Activated T-cell treated with anti-CD3 and anti-CD28 coated beads for 48 hours (primary cell): ENCODE measurements around the gene CCDC167.

Experiments
- DNase-seq: peaks from one replicate; pipeline ENCODE4 v3.0.0-alpha.2; 2020; ENCODE audit warnings: low read depth

CCDC167 gene

GRCh38 chr6:37488476-37488875, 11.2 kb downstream of the CCDC167 start:
- DNase-seq: no peak

- DNase-seq: no peak
Measured at GRCh38 chr6:37487591-37488380, 11.9 kb downstream of the CCDC167 start.

GRCh38 chr6:37486121-37486839, 13.4 kb downstream of the CCDC167 start:
- DNase-seq: no peak

GRCh38 chr6:37485291-37485702, 14.4 kb downstream of the CCDC167 start:
- DNase-seq: no peak

DNA sequence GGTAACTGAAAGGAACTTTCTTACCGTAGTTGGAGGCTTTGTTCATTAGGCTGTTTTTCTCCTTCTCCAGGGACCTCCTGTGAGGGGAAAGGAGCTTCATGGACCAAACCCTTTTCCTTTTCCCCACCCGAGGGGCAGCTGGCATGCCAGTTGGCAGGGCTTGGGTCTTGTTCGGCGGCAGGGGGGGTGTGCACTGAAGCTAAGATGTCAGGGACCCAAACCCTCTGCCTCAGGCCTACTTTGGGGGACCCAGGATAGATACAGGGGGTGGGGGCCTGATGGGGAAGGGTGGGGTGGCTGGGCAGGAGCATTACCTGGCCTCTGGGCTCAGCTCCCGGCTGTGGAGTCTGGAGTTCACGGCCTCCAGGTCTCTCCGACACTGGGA, 14.9 kb downstream of the CCDC167 start:
- DNase-seq: no peak

DNA sequence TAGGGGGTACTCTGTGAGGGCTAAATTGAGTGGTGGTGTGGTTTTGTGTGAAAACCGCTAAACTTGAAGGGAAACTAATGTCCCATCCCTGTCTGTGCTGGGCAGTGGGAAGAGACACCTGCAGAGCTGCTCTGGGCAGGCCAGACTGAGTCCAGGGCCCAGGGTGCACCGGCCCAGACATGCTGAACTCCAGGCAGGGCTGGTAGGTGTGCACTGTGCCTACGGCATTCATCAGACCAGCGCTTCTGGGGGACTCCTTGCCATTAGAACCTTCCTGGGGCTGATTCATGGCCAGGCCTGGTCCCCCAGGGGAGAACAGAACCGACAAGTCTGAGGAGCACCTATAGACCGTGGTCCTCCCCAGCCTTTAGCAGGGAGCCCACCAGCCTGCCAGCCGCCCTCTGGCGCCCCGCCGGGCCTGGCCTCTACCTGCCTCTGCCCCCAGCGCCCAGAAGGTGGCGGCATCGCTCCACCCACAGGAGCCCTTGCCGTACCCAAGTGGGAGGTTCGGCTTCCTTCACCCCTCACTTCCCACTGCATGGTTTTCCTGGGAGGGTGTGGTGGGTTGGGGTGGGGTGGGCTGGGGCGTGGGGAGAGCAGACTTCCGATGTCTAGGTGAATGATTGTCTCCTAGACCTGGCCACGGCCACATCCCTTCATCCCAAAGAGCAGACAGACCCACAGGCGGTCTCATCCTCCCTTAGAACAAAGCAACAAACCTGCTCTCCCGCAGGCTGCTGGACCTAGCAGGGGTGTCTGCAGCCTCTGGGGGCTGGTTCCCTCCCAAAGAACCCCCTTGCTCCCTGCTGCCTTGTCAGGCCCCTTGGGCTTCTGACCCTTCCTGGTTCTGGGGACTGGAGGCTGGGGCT, 15.5 kb downstream of the CCDC167 start:
- DNase-seq: peak; percentile 71

- no peak for DNase-seq
Measured at GRCh38 chr6:37483252-37483901, 16.3 kb downstream of the CCDC167 start.

DNA sequence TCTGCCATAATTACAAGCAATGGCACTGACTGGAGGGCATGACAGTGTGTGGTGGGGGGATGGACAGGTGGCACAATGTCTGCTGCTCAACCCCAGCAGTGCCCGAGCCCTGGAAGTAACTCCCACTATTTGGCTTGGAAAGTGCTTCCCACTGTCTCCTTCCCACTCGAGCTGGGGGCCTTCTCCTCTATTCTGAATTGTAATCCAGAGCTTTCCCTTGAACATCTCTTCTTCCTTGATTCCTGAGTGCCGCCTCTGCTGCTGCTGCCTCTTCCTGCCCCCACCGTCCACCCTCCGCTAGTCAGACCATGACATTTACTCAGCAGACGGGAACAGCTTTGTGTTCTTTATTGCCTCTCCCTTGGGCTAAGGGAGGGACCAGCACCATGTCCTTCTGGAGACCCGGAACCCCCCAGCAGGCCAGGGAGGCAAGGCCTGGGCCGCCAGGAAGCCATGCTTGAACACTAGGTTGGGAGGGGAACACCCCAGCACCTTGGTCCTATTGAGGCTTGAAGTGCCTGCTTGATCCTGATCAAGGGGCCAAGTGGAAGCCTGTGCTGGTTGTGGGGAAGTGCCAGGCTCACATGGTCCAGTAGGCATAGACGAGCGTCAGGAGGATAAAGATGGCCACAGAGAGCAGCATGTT, 17.0 kb downstream of the CCDC167 start:
- no peak for DNase-seq

DNA sequence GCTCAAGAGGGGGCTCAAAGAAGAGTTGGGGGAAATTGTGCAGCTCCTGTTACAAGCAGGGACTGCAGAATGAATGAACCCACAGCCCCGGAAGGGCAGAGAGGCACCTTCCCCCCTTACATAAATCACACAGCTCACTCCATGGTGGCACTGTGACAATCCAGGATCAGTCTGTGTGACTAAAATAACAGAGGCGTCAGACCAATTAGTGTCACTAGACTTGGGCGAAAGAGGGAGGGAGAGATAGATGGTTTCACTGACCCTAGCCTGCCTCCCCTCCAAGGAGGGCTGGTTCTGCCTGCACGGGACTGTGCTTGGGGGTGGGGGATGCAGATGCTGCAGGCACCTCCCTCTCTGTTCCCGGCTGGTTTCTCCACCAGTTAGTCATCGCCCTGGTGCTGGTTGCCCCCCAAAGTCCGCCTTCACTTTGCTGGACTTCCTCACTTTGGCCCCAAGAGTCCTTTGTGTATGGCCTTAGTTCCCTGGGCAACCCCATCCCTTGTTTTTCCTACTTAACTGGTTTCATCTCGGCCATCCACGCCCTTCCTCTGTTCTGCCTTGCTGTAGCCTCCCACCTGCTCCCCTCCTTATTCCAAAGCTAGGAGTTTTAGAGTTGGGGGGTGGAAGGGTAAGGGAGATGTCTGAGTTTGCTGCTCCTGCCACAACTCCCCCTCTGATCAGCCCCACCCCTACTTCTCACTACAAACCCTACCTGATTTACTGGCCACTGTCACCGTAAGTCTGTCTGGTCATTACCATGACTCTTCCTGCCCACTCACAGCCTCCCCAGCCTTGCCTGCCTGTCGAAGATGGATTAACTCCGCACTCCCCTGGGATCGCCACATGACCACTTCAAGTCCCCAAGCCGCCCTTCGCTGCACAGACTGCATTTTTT, 17.7 kb downstream of the CCDC167 start:
- no peak for DNase-seq

DNA sequence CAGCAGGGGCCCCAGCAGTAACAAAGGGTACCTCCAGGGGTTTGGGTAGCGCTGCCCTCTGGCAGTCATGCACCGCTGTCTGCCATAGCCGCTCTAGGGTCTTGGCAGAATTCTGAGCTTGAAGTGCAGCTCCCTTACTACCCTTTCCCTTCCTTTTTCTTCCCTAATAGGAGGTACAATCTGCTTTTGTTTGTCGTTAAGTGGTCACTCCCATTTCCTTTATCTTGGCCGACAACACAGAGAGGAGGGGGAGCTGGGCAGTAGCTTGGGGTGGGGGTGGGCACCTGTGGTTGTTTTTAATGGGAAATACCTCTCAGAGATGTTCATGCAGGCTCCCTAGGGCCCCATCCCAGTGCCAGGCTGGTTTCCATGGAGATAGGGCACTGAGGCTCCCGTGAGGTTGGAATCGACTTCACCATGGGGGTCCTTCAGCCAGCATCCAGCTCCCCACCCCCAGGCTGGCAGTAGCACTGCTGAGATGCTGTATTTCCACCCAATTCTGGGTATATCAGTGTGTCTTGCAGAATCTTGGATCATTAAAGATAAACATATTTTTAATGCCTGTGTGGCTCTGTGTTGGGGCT, 18.6 kb downstream of the CCDC167 start:
- DNase-seq: no peak

- DNase-seq: no peak
Measured at GRCh38 chr6:37480118-37480736, 19.5 kb downstream of the CCDC167 start.

DNA sequence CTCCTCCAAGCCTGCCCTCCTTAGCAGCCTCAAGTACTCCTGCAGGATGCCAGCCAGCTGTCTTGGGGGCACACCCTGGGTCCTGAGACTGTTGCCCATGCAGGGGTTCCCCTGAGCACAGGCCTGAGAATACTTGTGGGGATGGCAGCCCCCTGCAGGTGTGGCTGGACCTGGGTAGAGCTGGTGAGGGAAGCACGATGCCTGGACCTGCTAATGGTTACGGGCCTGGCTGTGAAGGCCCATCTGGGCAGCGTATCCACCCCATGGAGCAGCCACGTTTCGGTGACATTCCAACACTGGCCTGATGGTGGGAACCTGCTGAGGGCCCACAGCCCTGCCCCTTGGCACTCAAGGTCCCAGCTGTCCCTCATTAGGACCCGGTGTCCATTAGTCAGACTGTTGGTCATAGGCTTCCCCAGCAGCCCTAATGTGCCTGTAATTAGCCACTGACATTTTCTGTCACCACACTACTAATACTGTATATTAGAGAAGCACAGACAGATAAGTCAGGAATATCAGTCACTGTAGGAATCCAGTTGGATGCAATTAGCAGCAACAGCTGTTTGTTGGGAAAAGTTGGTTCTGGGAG, 20.3 kb downstream of the CCDC167 start:
- DNase-seq: no peak

DNA sequence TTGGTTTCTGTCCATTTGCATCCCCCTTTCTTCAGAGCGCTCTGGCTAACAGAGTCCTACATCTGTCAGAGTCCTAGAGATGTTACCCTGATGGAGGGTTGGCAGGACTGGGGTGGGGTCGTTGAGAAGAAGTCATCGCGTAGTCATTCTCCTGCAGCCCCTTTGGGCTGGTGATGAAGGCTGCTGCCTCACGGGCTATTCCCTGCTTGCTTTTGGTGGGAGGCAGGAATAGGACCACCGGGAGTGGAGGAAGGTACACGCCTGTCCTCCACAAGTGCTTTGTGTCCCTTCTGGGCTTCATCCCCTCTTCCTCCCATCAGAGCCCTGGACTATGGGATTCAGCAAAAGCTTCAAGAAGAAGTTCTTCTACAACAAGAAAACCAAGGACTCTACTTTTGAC, 20.9 kb downstream of the CCDC167 start:
- no peak for DNase-seq

DNA sequence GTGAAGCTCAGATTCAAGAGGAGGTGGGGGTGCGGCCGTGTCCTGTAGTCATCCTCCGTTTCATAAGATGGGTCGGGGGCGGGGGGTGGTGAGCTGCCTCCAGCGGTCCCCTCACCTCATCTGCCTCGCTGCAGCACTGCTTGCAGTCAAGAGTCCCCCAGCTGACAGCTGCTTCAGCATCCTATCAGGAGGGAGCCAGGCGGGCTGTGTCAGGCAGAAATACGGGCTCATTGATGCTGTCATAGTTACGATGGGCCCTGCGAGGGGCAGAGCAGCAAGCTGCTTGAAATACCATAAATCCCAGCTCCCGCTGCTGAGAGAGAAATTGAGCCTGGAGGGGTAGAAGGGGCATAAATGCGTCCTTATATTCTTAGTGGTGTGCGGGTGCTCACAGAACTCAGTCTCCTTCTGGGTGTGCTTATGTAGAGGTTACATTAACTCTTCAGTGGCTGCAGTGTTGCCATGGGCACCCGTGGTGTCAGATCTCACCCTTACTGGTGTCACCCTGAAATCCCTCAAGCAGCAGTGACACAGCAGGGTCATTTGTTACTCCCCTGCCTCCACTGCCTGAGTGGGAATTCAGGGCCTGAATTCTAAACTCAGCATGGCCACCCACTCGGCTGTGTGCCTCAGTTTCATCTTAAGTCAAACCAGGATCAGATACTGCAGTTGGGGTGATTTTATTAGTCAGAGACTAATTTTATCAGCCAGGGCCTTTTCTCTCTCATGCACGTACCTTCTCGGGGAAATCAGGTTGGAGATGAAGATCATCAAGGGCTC, 21.8 kb downstream of the CCDC167 start:
- no peak for DNase-seq

GRCh38 chr6:37477191-37477590, 22.5 kb downstream of the CCDC167 start:
- no peak for DNase-seq

DNA sequence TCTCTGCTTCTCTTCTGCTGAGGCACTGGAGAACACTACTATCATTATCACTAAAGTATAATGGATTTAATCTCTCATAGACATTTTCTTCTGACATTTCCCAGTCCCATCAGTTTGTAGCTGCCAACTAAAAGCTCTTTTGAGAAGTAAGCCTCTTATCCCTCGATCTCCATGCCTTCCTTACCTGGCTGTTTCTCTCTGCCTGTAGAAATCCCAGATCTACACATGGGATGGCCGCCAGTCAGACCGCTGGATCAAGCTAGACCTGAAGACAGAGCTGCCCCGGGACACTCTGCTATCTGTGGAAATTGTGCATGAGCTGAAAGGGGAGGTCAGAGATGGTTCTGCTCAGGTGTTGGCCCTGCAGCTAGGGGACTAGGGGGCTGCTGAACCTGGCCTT, 25.4 kb downstream of the CCDC167 start:
- DNase-seq: no peak

- DNase-seq: no peak
Measured at GRCh38 chr6:37473364-37474095, 26.2 kb downstream of the CCDC167 start.

GRCh38 chr6:37467718-37468117, 32.0 kb downstream of the CCDC167 start:
- no peak for DNase-seq
